HG03108 (cell line): Measurements from ENCODE around the gene ARHGEF38.
A peak's percentile ranks its signal among the peaks of the same experiment; 100 is the strongest.

Source experiments
- ATAC-seq: cut with Tn5 transposase; IDR thresholded peaks from one replicate; pipeline ENCODE4 v1.9.1; 2021; ENCODE audit warnings: moderate library complexity; ENCODE audit not compliant: unreplicated experiment

The ARHGEF38 gene

GRCh38 chr4:105556206-105556605 is 3.8 kb downstream of the ARHGEF38 start:
- no peak for ATAC-seq

GRCh38 chr4:105558277-105558676 is 5.9 kb downstream of the ARHGEF38 start:
- no peak for ATAC-seq

GRCh38 chr4:105560421-105560848 is 8.0 kb downstream of the ARHGEF38 start:
- ATAC-seq: no peak

- ATAC-seq: no peak
Observed at GRCh38 chr4:105563352-105563751, 10.9 kb downstream of the ARHGEF38 start.

- ATAC-seq: no peak
Observed at GRCh38 chr4:105568584-105568983, 16.2 kb downstream of the ARHGEF38 start.

- ATAC-seq: no peak
Observed at GRCh38 chr4:105569057-105569865, 16.8 kb downstream of the ARHGEF38 start.

GRCh38 chr4:105569866-105570236 is 17.4 kb downstream of the ARHGEF38 start:
- ATAC-seq: no peak

- no peak for ATAC-seq
Observed at GRCh38 chr4:105572296-105572695, 19.9 kb downstream of the ARHGEF38 start.

GRCh38 chr4:105586638-105587328 is 34.4 kb downstream of the ARHGEF38 start:
- ATAC-seq: no peak

GRCh38 chr4:105587841-105588240 is 35.4 kb downstream of the ARHGEF38 start:
- ATAC-seq: no peak

- no peak for ATAC-seq
Observed at GRCh38 chr4:105588252-105588651, 35.8 kb downstream of the ARHGEF38 start.

GRCh38 chr4:105591573-105591972 is 39.2 kb downstream of the ARHGEF38 start:
- ATAC-seq: no peak

- peak; percentile 93 for ATAC-seq
Observed at GRCh38 chr4:105594099-105595010, 41.9 kb downstream of the ARHGEF38 start.

GRCh38 chr4:105596684-105597083 is 44.3 kb downstream of the ARHGEF38 start:
- no peak for ATAC-seq

- ATAC-seq: no peak
Observed at GRCh38 chr4:105598052-105598451, 45.6 kb downstream of the ARHGEF38 start.

- no peak for ATAC-seq
Observed at GRCh38 chr4:105598787-105599186, 46.4 kb downstream of the ARHGEF38 start.

GRCh38 chr4:105599482-105599881 is 47.1 kb downstream of the ARHGEF38 start:
- ATAC-seq: no peak

- no peak for ATAC-seq
Observed at GRCh38 chr4:105599932-105600655, 47.7 kb downstream of the ARHGEF38 start.

GRCh38 chr4:105600951-105601350 is 48.5 kb downstream of the ARHGEF38 start:
- no peak for ATAC-seq

- no peak for ATAC-seq
Observed at GRCh38 chr4:105601406-105601805, 49.0 kb downstream of the ARHGEF38 start.

GRCh38 chr4:105603158-105603557 is 50.7 kb downstream of the ARHGEF38 start:
- ATAC-seq: no peak
